Astrocyte (in vitro differentiated cells and primary cell): ENCODE measurements around the gene SUSD2. TPM values are rescaled to one million over a fixed set of nuclear protein-coding genes. Genes with fewer than 3 reads are reported as not detected.

Experiments
- DNase-seq: peaks from one replicate; pipeline ENCODE4 v3.0.0-alpha.2; 2010; ENCODE audit warnings: low read depth
- FAIRE-seq: peaks from 2 replicates; lab custom pipeline; 2011; peaks lifted over from hg19 to GRCh38; lab: Jason Lieb, UNC
- H2AFZ ChIP-seq: 2 replicates; pipeline ENCODE4 v1.6.0; 2012; ENCODE audit warnings: low read depth, low read length, inconsistent platforms
- H3K27ac ChIP-seq: 2 replicates; pipeline ENCODE4 v1.5.1; 2011; ENCODE audit warnings: low read depth, low read length, inconsistent platforms
- H3K27me3 ChIP-seq: 2 replicates; pipeline ENCODE4 v1.6.0; 2011; ENCODE audit warnings: low read length, inconsistent platforms; ENCODE audit not compliant: insufficient read depth
- H3K36me3 ChIP-seq: 2 replicates; pipeline ENCODE4 v1.5.1; 2011; ENCODE audit warnings: low read length, inconsistent platforms; ENCODE audit not compliant: insufficient read depth
- H3K4me1 ChIP-seq: 2 replicates; pipeline ENCODE4 v1.5.1; 2011; ENCODE audit warnings: low read length, inconsistent platforms; ENCODE audit not compliant: insufficient read depth
- H3K4me2 ChIP-seq: 2 replicates; pipeline ENCODE4 v1.6.0; 2012; ENCODE audit warnings: low read length, inconsistent platforms
- H3K4me3 ChIP-seq: 2 replicates; pipeline ENCODE4 v1.5.1; 2011; ENCODE audit warnings: low read depth, mild to moderate bottlenecking, low read length, inconsistent platforms; ENCODE audit not compliant: insufficient read depth
- H3K79me2 ChIP-seq: 2 replicates; pipeline ENCODE4 v1.6.0; 2012; ENCODE audit warnings: mild to moderate bottlenecking, low read length, inconsistent platforms; ENCODE audit not compliant: insufficient read depth
- H3K9ac ChIP-seq: 2 replicates; pipeline ENCODE4 v1.6.0; 2012; ENCODE audit warnings: mild to moderate bottlenecking, low read length, inconsistent platforms
- H3K9me3 ChIP-seq: 2 replicates; pipeline ENCODE4 v1.5.1; 2012; ENCODE audit warnings: low read depth, mild to moderate bottlenecking, low read length, inconsistent platforms; ENCODE audit not compliant: insufficient read depth
- H4K20me1 ChIP-seq: 2 replicates; pipeline ENCODE4 v1.6.0; 2012; ENCODE audit warnings: low read length, inconsistent platforms; ENCODE audit not compliant: insufficient read depth
- H3K27ac Mint-ChIP-seq: one replicate; pipeline ENCODE4 v1.8.0; 2021; ENCODE audit warnings: mild to moderate bottlenecking, mixed read lengths; ENCODE audit not compliant: unreplicated experiment
- H3K27me3 Mint-ChIP-seq: one replicate; pipeline ENCODE4 v1.8.0; 2021; ENCODE audit warnings: low read depth, mixed read lengths; ENCODE audit not compliant: unreplicated experiment
- H3K36me3 Mint-ChIP-seq: one replicate; pipeline ENCODE4 v1.8.0; 2021; ENCODE audit warnings: low read depth, mixed read lengths; ENCODE audit not compliant: unreplicated experiment
- H3K4me1 Mint-ChIP-seq: one replicate; pipeline ENCODE4 v1.8.0; 2021; ENCODE audit warnings: low read depth, mixed read lengths; ENCODE audit not compliant: unreplicated experiment
- H3K4me3 Mint-ChIP-seq: one replicate; pipeline ENCODE4 v1.8.0; 2021; ENCODE audit warnings: mild to moderate bottlenecking, moderate library complexity, mixed read lengths; ENCODE audit not compliant: unreplicated experiment
- H3K9me3 Mint-ChIP-seq: one replicate; pipeline ENCODE4 v1.8.0; 2021; ENCODE audit warnings: mild to moderate bottlenecking, mixed read lengths; ENCODE audit not compliant: unreplicated experiment
- CTCF ChIP-seq: IDR thresholded peaks from 2 replicates; pipeline ENCODE4 v1.5.1; 2011; ENCODE audit warnings: low read depth, mild to moderate bottlenecking, inconsistent platforms, low read length, moderate library complexity; ENCODE audit not compliant: insufficient read depth
- EZH2 ChIP-seq: IDR thresholded peaks from 2 replicates; pipeline ENCODE4 v1.6.1; 2012; ENCODE audit warnings: mild to moderate bottlenecking, low read length, inconsistent platforms; ENCODE audit not compliant: insufficient read depth
- total RNA-seq: library from RNA; stranded (reverse); gene quantifications from 2 replicates; pipeline ENCODE4 v1.2.1, GENCODE V29; 2021

Gene SUSD2
- total RNA-seq, 1 donor from 2014 or later: 0.77 TPM

DNA sequence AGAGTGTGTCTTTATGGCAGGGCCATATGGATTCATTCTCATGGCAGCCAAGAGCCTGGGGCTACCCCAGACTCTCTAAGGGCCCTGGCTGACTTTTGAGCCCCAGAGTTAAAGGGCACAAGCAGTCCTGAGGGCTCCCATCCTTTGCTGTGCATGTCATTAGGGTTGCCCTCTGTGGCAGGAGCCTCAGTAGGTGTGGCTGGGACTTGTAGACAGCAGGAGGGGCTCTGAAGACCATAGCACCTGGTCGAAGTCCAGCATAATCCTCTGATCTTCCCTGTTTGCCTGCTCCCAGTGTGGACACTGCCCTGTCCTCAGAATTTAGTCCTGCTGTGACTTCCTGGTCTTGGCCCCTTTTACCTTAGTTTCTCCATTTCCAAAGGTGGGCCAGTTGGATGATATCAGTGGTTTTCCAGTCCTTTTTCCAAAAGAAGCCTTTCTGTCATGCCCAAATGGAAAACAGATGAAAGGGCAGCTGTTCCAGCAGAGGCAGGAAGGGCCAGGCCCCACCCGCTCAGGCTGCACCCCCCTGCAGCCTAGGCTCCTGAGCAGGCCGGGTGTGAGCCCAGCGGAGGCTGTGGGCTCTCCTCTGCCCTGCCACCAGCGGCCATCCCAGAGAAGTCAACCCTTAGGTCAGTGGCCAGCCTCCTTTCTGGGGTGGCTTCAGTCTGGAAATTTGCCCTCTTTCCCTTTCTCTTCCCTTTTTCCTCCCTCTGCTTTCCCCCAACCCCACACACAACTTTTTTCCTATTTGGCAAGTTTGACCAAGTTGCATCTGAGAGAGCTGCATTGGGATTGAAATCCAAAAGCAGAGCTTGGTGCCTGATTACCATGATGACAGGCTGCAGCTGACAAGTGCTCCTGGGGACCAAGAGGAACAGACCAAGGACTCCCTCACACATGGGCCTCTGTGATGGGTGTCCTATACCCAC lies 32.8 kb upstream of the SUSD2 start:
- H3K27ac ChIP-seq: no peak overlapping the region
- H3K9me3 Mint-ChIP-seq: no peaks in the 10 kb centered on the region
- no peak for FAIRE-seq
- H3K4me1 Mint-ChIP-seq: peaks cover 24% of the 10 kb centered on the region
- DNase-seq: no peak
- H3K79me2 ChIP-seq: no peaks in the 10 kb centered on the region
- no peaks in the 10 kb centered on the region for H3K27me3 Mint-ChIP-seq
- H3K9ac ChIP-seq: no peak overlapping the region
- no peaks in the 10 kb centered on the region for H3K27me3 ChIP-seq
- no peak overlapping the region for H3K4me3 ChIP-seq
- peaks cover 2% of the 10 kb centered on the region for H3K36me3 ChIP-seq
- no peak overlapping the region for H3K4me2 ChIP-seq
- no peak for TF ChIP-seq CTCF
- no peak for TF ChIP-seq EZH2
- H3K27ac Mint-ChIP-seq: no peak overlapping the region
- peaks cover 24% of the 10 kb centered on the region for H3K4me1 ChIP-seq
- H3K36me3 Mint-ChIP-seq: peaks cover 17% of the 10 kb centered on the region
- no peak overlapping the region for H2AFZ ChIP-seq
- H3K4me3 Mint-ChIP-seq: no peak overlapping the region
- peaks cover 49% of the 10 kb centered on the region for H4K20me1 ChIP-seq
- H3K9me3 ChIP-seq: no peaks in the 10 kb centered on the region

DNA sequence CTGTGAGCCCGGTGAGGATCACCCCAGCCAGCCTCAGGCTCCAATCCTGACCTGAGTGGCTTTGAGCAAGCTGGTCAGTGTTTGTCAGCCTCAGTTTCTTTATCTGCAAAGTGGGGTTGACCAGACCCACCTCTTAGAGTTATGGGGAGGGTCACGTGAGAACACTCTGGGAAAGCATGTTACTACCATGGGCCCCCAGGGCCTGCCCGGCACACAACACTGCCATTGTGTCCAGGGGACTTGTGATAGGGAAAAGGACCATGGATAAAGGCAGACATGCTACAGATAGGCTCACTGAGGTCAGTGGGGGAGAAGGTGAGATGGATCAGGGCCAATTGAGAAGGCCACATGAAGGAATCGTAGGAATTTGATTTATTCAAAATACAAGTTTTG lies 32.1 kb upstream of the SUSD2 start:
- no peaks in the 10 kb centered on the region for H3K79me2 ChIP-seq
- no peaks in the 10 kb centered on the region for H3K27me3 ChIP-seq
- Mint-ChIP-seq H3K27ac (no peak overlapping the region), H3K27me3 (no peaks in the 10 kb centered on the region), H3K36me3 (peaks cover 17% of the 10 kb centered on the region), H3K4me3 (no peak overlapping the region), H3K9me3 (no peaks in the 10 kb centered on the region), H3K4me1 (peaks cover 29% of the 10 kb centered on the region)
- no peak for TF ChIP-seq EZH2
- no peak for TF ChIP-seq CTCF
- no peak overlapping the region for H3K27ac ChIP-seq
- DNase-seq (no peak), FAIRE-seq (no peak)
- peaks cover 2% of the 10 kb centered on the region for H3K36me3 ChIP-seq
- H3K9me3 ChIP-seq: no peaks in the 10 kb centered on the region
- no peak overlapping the region for H3K9ac ChIP-seq
- H3K4me3 ChIP-seq: no peak overlapping the region
- H3K4me1 ChIP-seq: peaks cover 27% of the 10 kb centered on the region
- H2AFZ ChIP-seq: no peak overlapping the region
- no peak overlapping the region for H3K4me2 ChIP-seq
- H4K20me1 ChIP-seq: peaks cover 49% of the 10 kb centered on the region

- Histone ChIP-seq H3K9ac (no peak overlapping the region), H3K27me3 (no peaks in the 10 kb centered on the region), H3K4me2 (peak overlapping the region; percentile 6), H2AFZ (no peak overlapping the region), H3K4me1 (peaks cover 25% of the 10 kb centered on the region), H3K27ac (no peak overlapping the region), H3K9me3 (no peaks in the 10 kb centered on the region), H3K36me3 (peaks cover 2% of the 10 kb centered on the region), H3K4me3 (no peak overlapping the region), H4K20me1 (peaks cover 46% of the 10 kb centered on the region), H3K79me2 (no peaks in the 10 kb centered on the region)
- FAIRE-seq (no peak), DNase-seq (no peak)
- TF ChIP-seq CTCF: no peak
- no peak overlapping the region for H3K4me3 Mint-ChIP-seq
- no peaks in the 10 kb centered on the region for H3K27me3 Mint-ChIP-seq
- H3K4me1 Mint-ChIP-seq: peaks cover 19% of the 10 kb centered on the region
- H3K27ac Mint-ChIP-seq: peak overlapping the region; percentile 53
- peaks cover 14% of the 10 kb centered on the region for H3K36me3 Mint-ChIP-seq
- no peaks in the 10 kb centered on the region for H3K9me3 Mint-ChIP-seq
Observed at GRCh38 chr22:24153353-24153752, 27.9 kb upstream of the SUSD2 start.
